Left ventricle myocardium inferior (tissue), 1 donor: ENCODE results near the gene KRTAP4-11. TPM values are rescaled to one million over a fixed set of nuclear protein-coding genes. Genes with fewer than 3 reads are reported as not detected.
"Not testable (repeated sequence)": the region's sequence is repeated elsewhere in the genome, so short reads cannot be mapped to it uniquely, and the experiment has no call there.

ENCODE experiments used
- DNase-seq: peaks from one replicate; pipeline ENCODE4 v3.0.0-alpha.2; 2020
- H3K27ac ChIP-seq: fragments of 200-600 bp; replicated peaks from 2 replicates; pipeline ENCODE4 v1.8.0; 2021
- H3K27me3 ChIP-seq: fragments of 200-600 bp; 2 replicates; pipeline ENCODE4 v1.8.0; 2021; ENCODE audit warnings: low read depth
- H3K36me3 ChIP-seq: fragments of 200-600 bp; 2 replicates; pipeline ENCODE4 v1.8.0; 2021
- H3K4me1 ChIP-seq: fragments of 200-600 bp; 2 replicates; pipeline ENCODE4 v1.8.0; 2021
- H3K4me3 ChIP-seq: fragments of 200-600 bp; 2 replicates; pipeline ENCODE4 v1.8.0; 2021; ENCODE audit warnings: mild to moderate bottlenecking, moderate library complexity
- H3K9me3 ChIP-seq: fragments of 200-600 bp; replicated peaks from 2 replicates; pipeline ENCODE4 v1.8.0; 2021
- CTCF ChIP-seq: fragments of 200-600 bp; IDR thresholded peaks from 2 replicates; pipeline ENCODE4 v1.8.0; 2021; ENCODE audit warnings: antibody characterized with exemption, mild to moderate bottlenecking, borderline replicate concordance
- intact Hi-C: fragments of 100-400 bp; cut with micrococcal nuclease; formaldehyde crosslinking; loops from one replicate; pipeline ENCODE4 v1.11.0; 2022
- long read RNA-seq: library from polyadenylated mRNA; unstranded; transcript quantifications from one replicate; pipeline ENCODE4 v2.0.0, GENCODE V29; 2021
- total RNA-seq: library from RNA; stranded (reverse); fragmentation: NEBNext Ultra II Directional; extraction: Animal tissue kit (Norgen Biotek cat#: 25700); gene quantifications from one replicate; pipeline ENCODE4 v1.2.1, GENCODE V29; 2021
- donor health status: DM: no; HTN: yes; CAD: no; lungs with severe emphysema.

The KRTAP4-11 gene
- total RNA-seq: not detected
- long read RNA-seq: 0 reads

DNA sequence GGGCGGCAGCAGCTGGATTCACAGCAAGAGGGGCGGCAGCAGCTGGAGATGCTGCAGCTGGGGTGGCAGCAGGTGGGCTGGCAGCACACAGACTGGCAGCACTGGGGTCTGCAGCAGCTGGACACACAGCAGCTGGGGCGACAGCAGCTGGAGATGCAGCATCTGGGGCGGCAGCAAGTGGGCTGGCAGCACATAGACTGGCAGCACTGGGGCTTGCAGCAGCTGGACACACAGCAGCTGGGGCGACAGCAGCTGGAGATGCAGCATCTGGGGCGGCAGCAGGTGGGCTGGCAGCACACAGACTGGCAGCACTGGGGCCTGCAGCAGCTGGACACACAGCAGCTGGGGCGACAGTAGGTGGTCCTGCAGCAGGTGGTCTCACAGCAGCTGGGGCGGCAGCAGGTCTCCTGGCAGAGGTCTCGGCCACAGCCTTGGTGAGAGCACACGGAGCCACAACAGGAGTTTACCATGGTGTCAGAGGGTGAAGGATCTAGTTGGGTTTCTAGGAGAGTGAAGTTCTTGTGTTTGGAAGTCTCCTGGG lies at the start of gene KRTAP4-11:
TSS of gene KRTAP4-11 (minus strand) at position 528 of the 541 bp plus-strand sequence. CDS start at position 470, 58 bp downstream.
- H3K4me3 ChIP-seq, intact Hi-C loops, H3K4me1 ChIP-seq, H3K9me3 ChIP-seq, H3K36me3 ChIP-seq, H3K27ac ChIP-seq, DNase-seq: not testable (repeated sequence)
- H3K27me3 ChIP-seq: peaks cover 65% of the 10 kb centered on the region

GRCh38 chr17:41167561-41167960 lies 49.4 kb upstream of the KRTAP4-11 start:
- intact Hi-C loops: no loop called here
- no peaks in the 10 kb centered on the region for H3K4me1 ChIP-seq
- H3K36me3 ChIP-seq: no peaks in the 10 kb centered on the region
- no peak overlapping the region for H3K27ac ChIP-seq
- H3K4me3 ChIP-seq: no peak overlapping the region
- H3K9me3 ChIP-seq: no peaks in the 10 kb centered on the region
- peaks cover 37% of the 10 kb centered on the region for H3K27me3 ChIP-seq
- no peak for DNase-seq
- no peak for TF ChIP-seq CTCF

- Histone ChIP-seq H3K27me3 (peaks cover 46% of the 10 kb centered on the region), H3K4me1 (no peaks in the 10 kb centered on the region), H3K9me3 (no peaks in the 10 kb centered on the region), H3K36me3 (no peaks in the 10 kb centered on the region), H3K4me3 (no peak overlapping the region), H3K27ac (no peak overlapping the region)
- no peak for TF ChIP-seq CTCF
- intact Hi-C loops: no loop called here
- no peak for DNase-seq
These were observed 45.7 kb upstream of the KRTAP4-11 start for GRCh38 chr17:41163828-41164227.

DNA sequence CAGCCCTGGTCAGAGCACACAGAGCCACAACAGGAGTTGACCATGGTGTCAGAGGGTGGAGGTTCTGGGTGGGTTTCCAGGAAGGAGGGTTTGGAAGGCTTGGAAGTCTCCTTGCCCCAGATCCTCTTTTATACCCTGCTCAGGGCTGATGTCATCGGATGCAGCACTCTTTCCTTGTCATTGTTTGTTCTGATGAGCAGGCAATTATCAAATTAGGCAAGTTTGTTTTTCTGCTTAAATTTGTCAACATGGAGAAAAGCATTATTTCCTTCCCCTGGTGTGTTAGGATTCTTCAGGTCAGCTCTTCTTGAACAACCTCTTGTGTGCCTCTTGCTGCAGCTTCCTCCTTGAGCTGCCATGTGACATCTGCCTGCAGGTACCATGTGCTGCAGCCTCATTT lies 42.5 kb upstream of the KRTAP4-11 start, which contains the start of gene KRTAP4-4:
TSS of gene KRTAP4-4 (minus strand) at position 101 of the 400 bp plus-strand sequence. CDS start at position 44, 57 bp downstream.
- TF ChIP-seq CTCF: no peak
- H3K27me3 ChIP-seq: peaks cover 73% of the 10 kb centered on the region
- no peaks in the 10 kb centered on the region for H3K9me3 ChIP-seq
- intact Hi-C loops: no loop called here
- H3K27ac ChIP-seq: no peak within 1 kb of the TSS
- H3K36me3 ChIP-seq: no peaks in the 10 kb centered on the region
- H3K4me3 ChIP-seq: no peak within 1 kb of the TSS
- H3K4me1 ChIP-seq: no peaks in the 10 kb centered on the region
- DNase-seq: no peak

- peaks cover 69% of the 10 kb centered on the region for H3K27me3 ChIP-seq
- H3K4me1 ChIP-seq, H3K4me3 ChIP-seq, DNase-seq, H3K27ac ChIP-seq, H3K36me3 ChIP-seq, H3K9me3 ChIP-seq, intact Hi-C loops: not testable (repeated sequence)
These were observed 42.0 kb upstream of the KRTAP4-11 start for GRCh38 chr17:41160190-41160589.

DNA sequence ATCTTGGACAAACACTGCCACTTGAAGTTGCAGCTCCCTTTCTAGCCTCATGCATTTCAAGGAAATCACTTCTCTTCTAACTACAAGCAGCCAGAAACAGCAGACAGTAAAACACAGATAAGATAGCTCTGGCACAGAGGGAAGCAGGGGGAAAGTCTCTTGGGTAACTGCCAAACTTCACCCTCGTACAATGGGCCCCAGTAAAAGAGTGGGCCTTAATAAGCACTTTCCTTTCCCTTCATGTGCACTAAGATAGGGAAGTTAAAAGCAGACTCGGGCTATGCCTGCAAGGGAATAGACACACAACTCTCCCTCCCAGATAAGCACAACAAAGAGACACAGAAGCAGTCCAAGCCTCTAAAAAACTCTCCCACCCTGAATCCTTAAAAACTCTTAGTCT lies 35.7 kb upstream of the KRTAP4-11 start:
- no peak overlapping the region for H3K27ac ChIP-seq
- peaks cover 83% of the 10 kb centered on the region for H3K27me3 ChIP-seq
- no peaks in the 10 kb centered on the region for H3K4me1 ChIP-seq
- DNase-seq: no peak
- no peak overlapping the region for H3K4me3 ChIP-seq
- TF ChIP-seq CTCF: no peak
- intact Hi-C loops: no loop called here
- peaks cover 12% of the 10 kb centered on the region for H3K9me3 ChIP-seq
- H3K36me3 ChIP-seq: no peaks in the 10 kb centered on the region

DNA sequence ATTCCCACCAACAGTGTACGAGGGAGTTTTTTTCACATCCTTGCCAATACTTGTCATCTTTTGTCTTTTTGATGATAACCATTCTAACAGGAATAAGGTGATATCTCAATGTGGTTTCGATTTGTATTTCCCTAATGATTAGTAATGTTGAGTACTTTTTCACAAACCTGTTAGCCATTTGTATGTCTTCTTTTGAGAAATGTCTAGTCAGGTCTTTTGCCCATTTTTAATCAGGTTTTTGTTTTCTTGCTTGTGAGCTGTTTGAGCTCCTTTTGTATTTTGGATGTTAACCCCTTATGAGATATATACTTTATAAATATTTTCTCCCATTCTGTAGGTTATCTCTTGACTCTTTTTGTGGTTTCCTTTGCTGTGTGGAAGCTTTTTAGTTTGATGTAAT lies 33.4 kb upstream of the KRTAP4-11 start:
- Histone ChIP-seq H3K4me3 (no peak overlapping the region), H3K36me3 (no peaks in the 10 kb centered on the region), H3K27me3 (peaks cover 73% of the 10 kb centered on the region), H3K9me3 (peaks cover 12% of the 10 kb centered on the region), H3K27ac (no peak overlapping the region), H3K4me1 (no peaks in the 10 kb centered on the region)
- no peak for TF ChIP-seq CTCF
- no peak for DNase-seq
- intact Hi-C loops: no loop called here
